ENCODE results near the gene MUC5B.

DNA sequence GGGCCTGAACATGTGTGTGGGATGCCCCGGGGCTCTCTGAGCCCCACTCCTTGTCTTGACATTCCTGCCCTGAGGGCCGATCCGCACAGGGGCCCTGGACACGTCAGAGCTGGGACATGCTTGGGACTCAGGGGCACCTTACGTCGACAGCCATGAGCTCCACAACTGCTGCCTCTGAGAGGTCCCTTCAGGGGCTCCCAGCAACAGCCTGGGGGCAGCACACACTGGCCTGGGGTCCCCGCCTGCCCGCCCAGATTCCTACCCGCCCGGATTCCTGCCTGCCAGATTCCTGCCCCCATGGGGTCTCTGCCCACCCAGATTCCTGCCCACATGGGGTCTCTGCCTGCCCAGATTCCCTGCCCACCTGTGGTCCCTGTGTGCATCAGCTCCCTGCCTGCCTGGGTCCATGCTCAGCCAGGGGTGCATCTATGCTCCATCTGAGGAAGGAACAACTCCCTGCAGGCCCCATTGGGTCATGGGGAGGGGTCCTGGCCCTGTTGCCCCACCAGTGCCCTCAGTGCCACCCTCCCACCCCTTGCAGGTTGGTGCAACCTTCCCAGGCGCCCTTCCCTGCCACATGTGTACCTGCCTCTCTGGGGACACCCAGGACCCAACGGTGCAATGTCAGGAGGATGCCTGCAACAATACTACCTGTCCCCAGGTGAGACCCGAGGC, 35.7 kb downstream of the MUC5B start:
- TF ChIP-seq DNMT1 (CRISPR knock-in tag; IDR thresholded peaks at IDR 0.05) (no peak), SALL2 (CRISPR knock-in tag; IDR thresholded peaks at IDR 0.05) (no peak), NFYB (CRISPR knock-in tag; IDR thresholded peaks at IDR 0.05) (no peak), CTCF (CRISPR knock-in tag; IDR thresholded peaks at IDR 0.05) (no peak), FOXK1 (CRISPR knock-in tag; IDR thresholded peaks at IDR 0.05; ENCODE audit: borderline replicate concordance, low read depth) (no peak), SNRNP70 (IDR thresholded peaks at IDR 0.05; ENCODE audit: low read depth, low read length) (no peak), HNF4G (IDR thresholded peaks at IDR 0.05; ENCODE audit: borderline replicate concordance, low read depth, low read length) (no peak), HNF4G (CRISPR knock-in tag; IDR thresholded peaks at IDR 0.05; ENCODE audit: borderline replicate concordance, low read depth) (no peak), FOXP4 (CRISPR knock-in tag; IDR thresholded peaks at IDR 0.05) (no peak), EP300 (IDR thresholded peaks at IDR 0.05; ENCODE audit: low read depth in 2 of 2, low read length in 2 of 2) (no peak), EP300 (CRISPR knock-in tag; IDR thresholded peaks at IDR 0.05; ENCODE audit: borderline replicate concordance) (no peak), NR3C1 (CRISPR knock-in tag; IDR thresholded peaks at IDR 0.05) (no peak)
- TF ChIP-seq, protein P1, sequence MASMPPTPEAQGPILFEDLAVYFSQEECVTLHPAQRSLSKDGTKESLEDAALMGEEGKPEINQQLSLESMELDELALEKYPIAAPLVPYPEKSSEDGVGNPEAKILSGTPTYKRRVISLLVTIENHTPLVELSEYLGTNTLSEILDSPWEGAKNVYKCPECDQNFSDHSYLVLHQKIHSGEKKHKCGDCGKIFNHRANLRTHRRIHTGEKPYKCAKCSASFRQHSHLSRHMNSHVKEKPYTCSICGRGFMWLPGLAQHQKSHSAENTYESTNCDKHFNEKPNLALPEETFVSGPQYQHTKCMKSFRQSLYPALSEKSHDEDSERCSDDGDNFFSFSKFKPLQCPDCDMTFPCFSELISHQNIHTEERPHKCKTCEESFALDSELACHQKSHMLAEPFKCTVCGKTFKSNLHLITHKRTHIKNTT (CRISPR knock-in tag; IDR thresholded peaks at IDR 0.05): no peak

Data from HepG2 (cell line).